Ascending aorta (tissue), 2 donors: Measurements from ENCODE around the gene FAM234A. TPM values are rescaled to one million over a fixed set of nuclear protein-coding genes. Genes with fewer than 3 reads are reported as not detected.

ENCODE experiments used
- DNase-seq, 2 donors: peaks; one replicate each; pipeline ENCODE4 v3.0.0-alpha.2; 2019; ENCODE audit warnings: low spot score in 2 of 2
- H3K27ac ChIP-seq, 2 donors: fragments of 200-600 bp; sonication (generic); one replicate each; pipeline ENCODE4 v1.5.1; 2016 to 2017; ENCODE audit warnings: mild to moderate bottlenecking in 1 of 2
- H3K27me3 ChIP-seq: fragments of 200-600 bp; sonication (generic); one replicate; pipeline ENCODE4 v1.5.1; 2017
- H3K36me3 ChIP-seq, 2 donors: fragments of 200-600 bp; sonication (generic); one replicate each; pipeline ENCODE4 v1.5.1; 2016
- H3K4me1 ChIP-seq, 2 donors: fragments of 200-600 bp; sonication (generic); one replicate each; pipeline ENCODE4 v1.5.1; 2016 to 2017; ENCODE audit warnings: mild to moderate bottlenecking in 1 of 2
- H3K4me3 ChIP-seq, 2 donors: fragments of 200-600 bp; sonication (generic); one replicate each; pipeline ENCODE4 v1.5.1; 2016 to 2017; ENCODE audit warnings: mild to moderate bottlenecking in 1 of 2
- H3K9me3 ChIP-seq, 2 donors: fragments of 200-600 bp; sonication (generic); one replicate each; pipeline ENCODE4 v1.5.1; 2016
- CTCF ChIP-seq, 3 experiments: fragments of 200-600 bp in 2 of 3; fragments of 450-650 bp in 1 of 3; sonication (generic) in 2 of 3; IDR thresholded peaks; one replicate each; pipeline ENCODE4 v1.5.1; 2016 to 2019; ENCODE audit warnings: antibody characterized with exemption in 3 of 3, mild to moderate bottlenecking in 1 of 3, moderate library complexity in 1 of 3
- intact Hi-C: fragments of 100-400 bp; cut with DNase I; formaldehyde crosslinking; loops from one replicate; pipeline ENCODE4 v1.15.1; 2023
- total RNA-seq: library from RNA; depleted of rRNA; stranded (reverse); fragments of >200 nt; gene quantifications from one replicate; pipeline ENCODE4 v1.1.0, GENCODE V29; 2016

FAM234A gene
- total RNA-seq, 1 donor from 2014 or later = 67.7 TPM

- Histone ChIP-seq H3K4me1 (peaks cover 4 to 7% of the 10 kb centered on the region in 2 donors), H3K27ac (no peak overlapping the region), H3K4me3 (no peak overlapping the region), H3K9me3 (no peaks in the 10 kb centered on the region), H3K36me3 (no peaks in the 10 kb centered on the region), H3K27me3 (no peaks in the 10 kb centered on the region)
- TF ChIP-seq CTCF (IDR thresholded peaks at IDR 0.05) = no peak
- intact Hi-C loops = no loop called here
- DNase-seq = no peak
Observed at GRCh38 chr16:273547-274421, 39.2 kb downstream of the FAM234A start.

GRCh38 chr16:275041-275641 lies 40.5 kb downstream of the FAM234A start:
- H3K9me3 ChIP-seq = no peaks in the 10 kb centered on the region
- no peak for DNase-seq
- H3K4me3 ChIP-seq = peak overlapping the region; percentile 57 to 82
- H3K27me3 ChIP-seq = peaks cover 3% of the 10 kb centered on the region
- no peak for TF ChIP-seq CTCF (IDR thresholded peaks at IDR 0.05)
- intact Hi-C loops = no loop called here
- no peaks in the 10 kb centered on the region for H3K36me3 ChIP-seq
- H3K4me1 ChIP-seq = peaks cover 4 to 7% of the 10 kb centered on the region in 2 donors
- no peak overlapping the region for H3K27ac ChIP-seq

- no peak for TF ChIP-seq CTCF (IDR thresholded peaks at IDR 0.05)
- Histone ChIP-seq H3K27me3 (peaks cover 6% of the 10 kb centered on the region), H3K36me3 (no peaks in the 10 kb centered on the region), H3K27ac (peak within 1 kb of the TSS in 1 of 2 donors; percentile 27), H3K9me3 (no peaks in the 10 kb centered on the region), H3K4me3 (peak within 1 kb of the TSS; percentile 57 to 82), H3K4me1 (peaks cover 6 to 9% of the 10 kb centered on the region in 2 donors)
- intact Hi-C loops = no loop called here
- DNase-seq = no peak
Observed at GRCh38 chr16:275786-276232, 41.2 kb downstream of the FAM234A start, which contains the start of gene RGS11. Gene RGS11, minus strand, starts transcription at chr16:275944. Its CDS starts 33 bp downstream, at chr16:275911.

- intact Hi-C loops = no loop called here
- peaks cover 10 to 11% of the 10 kb centered on the region in 2 donors for H3K4me1 ChIP-seq
- H3K27me3 ChIP-seq = peaks cover 11% of the 10 kb centered on the region
- no peak for TF ChIP-seq CTCF (IDR thresholded peaks at IDR 0.05)
- no peak for DNase-seq
- H3K4me3 ChIP-seq = peak overlapping the region; percentile 57 to 82
- H3K9me3 ChIP-seq = no peaks in the 10 kb centered on the region
- no peak overlapping the region for H3K27ac ChIP-seq
- H3K36me3 ChIP-seq = no peaks in the 10 kb centered on the region
Observed at GRCh38 chr16:276426-277077, 41.9 kb downstream of the FAM234A start.

- intact Hi-C loops = no loop called here
- H3K4me1 ChIP-seq = peaks cover 10 to 11% of the 10 kb centered on the region in 2 donors
- H3K4me3 ChIP-seq = no peak overlapping the region
- H3K36me3 ChIP-seq = no peaks in the 10 kb centered on the region
- no peak for TF ChIP-seq CTCF (IDR thresholded peaks at IDR 0.05)
- no peak for DNase-seq
- no peaks in the 10 kb centered on the region for H3K9me3 ChIP-seq
- no peak overlapping the region for H3K27ac ChIP-seq
- H3K27me3 ChIP-seq = peaks cover 11% of the 10 kb centered on the region
Observed at GRCh38 chr16:278863-279366, 44.3 kb downstream of the FAM234A start.
